Spleen (tissue), 7 donors: ENCODE results near the gene KATNAL2.

ENCODE experiments used
- CTCF ChIP-seq, 11 experiments: fragments of 200-600 bp in 7 of 11; fragments of 450-650 bp in 4 of 11; sonication (generic) in 4 of 11; IDR thresholded peaks in 8 of 11; conservative IDR thresholded peaks in 3 of 11; 1 replicate in 7 of 11; 2 replicates in 4 of 11; pipeline versions ENCODE4 v1.4.0 to v1.8.0; 2016 to 2021; ENCODE audit warnings: antibody characterized with exemption in 11 of 11, inconsistent platforms in 4 of 11, mild to moderate bottlenecking in 1 of 11
- POLR2AphosphoS5 ChIP-seq, 3 donors: sonication (generic); formaldehyde crosslinking; IDR thresholded peaks; one replicate each; pipeline ENCODE4 v1.5.1; 2017; ENCODE audit warnings: antibody characterized with exemption in 3 of 3
- donor health status: DM: no; HTN: no; CAD: no; lungs with moderate emphysema.
- donor health status: DM: no; HTN: no; CAD: no.
- donor health status: DM: no; HTN: no; CAD: no.

GRCh38 chr18:47081578-47081977, 164.2 kb downstream of the KATNAL2 start:
- TF ChIP-seq POLR2AphosphoS5 (IDR thresholded peaks at IDR 0.05) (no peak), CTCF (IDR thresholded peaks at IDR 0.05 in 8 of 11, conservative IDR thresholded peaks at IDR 0.05 in 3 of 11) (no peak)
